HTR-8/SVneo (cell line): ENCODE data around the gene SFN.

Source experiments
- DNase-seq: peaks from one replicate; pipeline ENCODE4 v3.0.0; 2011; ENCODE audit warnings: low spot score, mixed read lengths; ENCODE audit not compliant: insufficient read length
- FAIRE-seq: peaks from 2 replicates; lab custom pipeline; 2011; peaks lifted over from hg19 to GRCh38; lab: Jason Lieb, UNC

Gene SFN

DNA sequence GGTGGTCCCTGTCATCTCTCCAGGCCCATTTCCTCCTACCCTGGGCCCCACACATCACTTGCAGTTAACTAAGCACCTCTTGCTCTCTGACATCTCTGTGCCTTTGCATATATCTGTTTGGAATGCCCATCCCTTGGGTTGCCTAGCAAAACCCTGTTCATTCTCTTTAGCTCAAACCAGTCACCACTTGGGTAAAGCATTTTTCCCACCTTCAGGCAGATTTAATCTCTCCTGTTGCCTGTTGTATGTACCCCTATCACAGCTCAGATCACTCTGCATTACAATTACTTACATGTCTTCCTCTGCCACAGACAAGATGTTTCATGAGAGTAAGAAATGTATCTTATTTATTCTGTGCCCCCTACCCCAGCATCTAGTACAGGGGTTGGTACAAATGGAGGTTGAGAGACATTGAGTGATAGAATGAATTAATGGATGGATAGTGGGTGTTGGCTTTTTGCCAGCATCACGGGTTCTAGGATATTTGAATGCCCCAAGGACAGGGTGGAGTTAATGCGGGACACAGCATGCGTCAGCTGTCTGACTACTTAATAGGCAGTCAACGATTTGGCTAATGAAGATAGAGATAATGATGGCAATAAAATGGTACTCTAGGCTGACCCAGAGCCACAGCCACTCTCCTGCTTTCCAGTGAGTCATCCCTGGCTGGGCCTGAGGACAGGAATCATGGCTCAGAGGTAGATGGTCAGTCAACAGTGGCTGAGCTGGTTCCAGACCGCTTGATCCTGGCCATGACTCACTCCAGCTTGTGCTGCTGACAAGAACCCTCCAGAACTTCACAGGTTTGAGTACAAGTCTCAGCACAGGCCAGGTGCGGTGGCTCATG is 44.3 kb downstream of the SFN start:
- DNase-seq (peak; percentile 53), FAIRE-seq (no peak)

GRCh38 chr1:26909951-26910342 is 47.0 kb downstream of the SFN start:
- FAIRE-seq (no peak), DNase-seq (no peak)

DNA sequence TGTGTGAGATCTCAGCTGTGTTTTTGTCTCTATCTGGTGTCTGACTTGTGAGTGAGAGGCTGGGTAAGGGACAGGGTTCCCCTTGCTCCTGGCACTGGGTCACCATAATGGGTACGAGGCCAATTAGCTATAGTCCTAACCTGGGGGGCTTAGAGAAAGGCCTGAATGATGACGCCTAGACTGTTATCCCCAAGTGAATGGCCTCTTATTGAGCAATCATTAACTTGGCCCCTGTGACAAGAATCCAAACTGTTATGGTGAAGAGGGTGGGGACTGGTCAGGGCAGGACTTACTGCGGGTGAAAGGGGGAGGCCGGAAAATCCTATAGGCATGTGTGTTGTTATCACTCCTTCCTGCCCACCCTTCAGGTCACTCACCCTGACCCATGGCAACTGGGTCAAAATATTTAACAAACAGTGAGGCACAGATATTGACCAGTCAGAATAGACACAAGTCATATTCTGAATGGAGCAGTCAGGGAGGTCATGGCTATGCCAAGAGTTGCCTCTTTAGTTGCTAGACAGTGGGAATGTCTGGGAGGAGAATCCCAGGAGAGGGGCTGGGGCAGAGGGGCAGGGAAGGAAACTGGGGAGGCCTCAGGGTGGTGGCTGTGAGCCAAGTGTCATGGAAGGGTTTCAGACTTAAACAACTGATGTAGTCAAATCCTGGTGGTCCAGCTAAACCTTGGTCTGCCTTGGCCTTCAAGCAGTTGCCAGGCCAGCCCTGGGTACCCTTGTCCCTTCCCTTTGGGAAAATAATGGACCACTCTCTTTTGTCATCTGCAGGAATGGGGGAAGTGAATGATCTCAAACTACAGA is 47.6 kb downstream of the SFN start:
- FAIRE-seq (no peak), DNase-seq (no peak)

- DNase-seq: no peak
- no peak for FAIRE-seq
Measured at GRCh38 chr1:26911399-26912146, 48.6 kb downstream of the SFN start.

DNA sequence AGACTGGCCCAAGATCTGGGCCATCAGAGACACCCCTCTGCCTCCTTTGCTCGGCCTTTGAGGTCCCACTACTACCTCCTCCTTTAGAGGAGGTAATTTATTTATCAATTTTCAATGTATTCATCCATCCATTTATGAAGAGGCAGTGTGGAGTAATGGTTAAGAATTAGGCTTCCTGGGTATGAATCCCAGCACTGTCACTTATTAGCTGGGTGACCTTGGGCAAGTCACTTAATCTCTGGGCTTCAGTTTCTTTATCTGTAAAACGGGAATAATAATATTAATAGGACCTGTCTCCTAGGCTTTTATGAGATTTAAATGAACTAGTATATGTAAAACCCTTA is 49.2 kb downstream of the SFN start:
- DNase-seq (no peak), FAIRE-seq (no peak)

DNA sequence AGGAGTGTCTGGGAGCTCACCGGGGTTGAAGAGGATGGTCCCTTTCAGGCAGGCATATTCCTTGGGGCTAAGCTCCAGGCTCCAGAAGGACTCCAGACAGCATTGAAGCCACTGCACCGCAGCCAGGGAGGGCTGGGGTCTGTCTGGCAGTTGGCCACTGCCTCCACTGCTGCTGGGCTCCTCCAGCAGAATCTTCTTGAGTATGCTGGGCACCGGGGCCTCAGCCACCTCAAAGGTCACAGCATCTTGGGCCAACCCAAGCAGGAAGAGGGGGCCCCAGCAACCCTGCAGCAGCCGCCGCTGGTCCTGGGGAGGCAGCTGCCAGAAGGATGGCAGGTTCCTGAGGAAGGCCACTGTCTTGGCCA is 50.4 kb downstream of the SFN start:
- DNase-seq (no peak), FAIRE-seq (no peak)
